Measurements from ENCODE around the gene GUCA1A.
"Not testable (repeated sequence)": the region's sequence is repeated elsewhere in the genome, so short reads cannot be mapped to it uniquely, and the experiment has no call there.

GUCA1A gene

DNA sequence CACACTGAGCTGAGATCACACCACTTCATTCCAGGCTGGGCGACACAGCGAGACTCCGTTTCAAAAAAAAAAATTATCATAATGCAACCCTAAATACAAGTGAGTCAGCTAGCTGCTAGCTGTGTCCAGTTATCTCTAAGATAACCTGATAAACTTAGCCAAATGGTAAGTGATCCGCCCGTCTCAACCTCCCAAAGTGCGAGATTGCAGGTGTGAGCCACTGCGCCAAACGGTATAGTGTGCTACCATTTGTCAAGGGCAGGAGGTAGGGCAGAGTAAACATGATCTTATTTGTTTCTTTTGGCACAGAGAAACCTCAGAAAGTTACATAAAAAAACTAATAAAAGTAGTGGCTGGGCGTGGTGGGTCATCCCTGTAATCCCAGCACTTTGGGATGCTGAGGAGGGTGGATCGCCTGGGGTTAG is 26.0 kb upstream of the GUCA1A start:
- DNase-seq (ENCODE audit: low spot score): no peak

DNA sequence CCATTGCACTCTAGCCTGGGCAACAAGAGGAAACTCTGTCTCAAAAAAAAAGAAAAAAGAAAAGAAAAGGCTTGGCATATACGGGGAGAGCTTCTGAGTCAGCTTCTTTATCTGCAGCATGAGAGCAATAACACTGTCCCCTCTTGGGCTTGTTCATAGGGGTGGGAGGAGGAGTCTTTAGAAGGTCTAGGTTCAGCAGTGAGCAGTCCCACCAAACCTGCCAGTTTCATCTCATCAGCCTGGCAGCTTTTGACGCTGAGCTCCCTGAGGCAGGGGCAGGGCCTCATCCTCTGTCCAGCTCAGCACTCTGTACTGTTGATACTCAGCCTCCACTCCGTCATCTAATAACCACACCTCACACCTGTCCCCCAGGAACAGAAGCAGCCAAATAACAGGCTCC is 25.1 kb upstream of the GUCA1A start:
- no peak for DNase-seq (ENCODE audit: low spot score)

DNA sequence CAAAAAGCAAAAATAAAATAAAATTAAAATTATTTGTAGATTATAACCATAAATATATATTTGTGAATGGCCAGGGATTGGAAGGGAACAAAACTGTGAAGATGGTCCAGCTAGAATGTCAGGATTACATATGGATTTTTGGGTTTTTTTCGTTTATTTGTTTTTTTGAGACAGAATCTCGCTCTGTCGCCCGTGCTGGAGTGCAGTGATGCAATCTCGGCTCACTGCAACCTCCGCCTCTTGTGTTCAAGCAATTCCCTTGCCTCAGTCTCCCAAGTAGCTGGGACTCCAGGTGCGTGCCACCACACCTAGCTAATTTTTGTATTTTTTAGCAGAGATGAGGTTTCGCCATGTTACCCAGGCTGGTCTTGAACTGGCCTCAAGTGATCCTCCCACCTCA is 22.9 kb upstream of the GUCA1A start:
- DNase-seq (ENCODE audit: low spot score): no peak

DNA sequence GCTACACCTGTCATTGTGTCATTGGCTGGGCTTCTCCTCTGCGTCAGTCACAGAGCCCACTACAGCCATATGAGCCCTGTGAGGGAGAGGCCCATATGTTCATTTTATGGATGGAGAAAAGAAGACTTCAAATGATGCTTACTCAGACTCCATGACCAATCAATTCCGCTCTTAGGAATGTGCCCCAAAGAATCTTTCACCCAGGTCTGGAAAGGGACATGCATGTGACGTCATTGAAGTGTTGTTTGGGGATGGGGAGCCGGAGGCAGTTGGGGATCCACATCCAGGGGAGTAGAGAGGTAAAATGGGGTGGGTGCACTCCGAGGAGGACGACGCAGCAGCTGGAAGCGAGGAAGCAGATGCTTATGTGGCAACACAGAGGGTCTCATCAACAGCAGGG is 21.1 kb upstream of the GUCA1A start:
- no peak for DNase-seq (ENCODE audit: low spot score)

DNA sequence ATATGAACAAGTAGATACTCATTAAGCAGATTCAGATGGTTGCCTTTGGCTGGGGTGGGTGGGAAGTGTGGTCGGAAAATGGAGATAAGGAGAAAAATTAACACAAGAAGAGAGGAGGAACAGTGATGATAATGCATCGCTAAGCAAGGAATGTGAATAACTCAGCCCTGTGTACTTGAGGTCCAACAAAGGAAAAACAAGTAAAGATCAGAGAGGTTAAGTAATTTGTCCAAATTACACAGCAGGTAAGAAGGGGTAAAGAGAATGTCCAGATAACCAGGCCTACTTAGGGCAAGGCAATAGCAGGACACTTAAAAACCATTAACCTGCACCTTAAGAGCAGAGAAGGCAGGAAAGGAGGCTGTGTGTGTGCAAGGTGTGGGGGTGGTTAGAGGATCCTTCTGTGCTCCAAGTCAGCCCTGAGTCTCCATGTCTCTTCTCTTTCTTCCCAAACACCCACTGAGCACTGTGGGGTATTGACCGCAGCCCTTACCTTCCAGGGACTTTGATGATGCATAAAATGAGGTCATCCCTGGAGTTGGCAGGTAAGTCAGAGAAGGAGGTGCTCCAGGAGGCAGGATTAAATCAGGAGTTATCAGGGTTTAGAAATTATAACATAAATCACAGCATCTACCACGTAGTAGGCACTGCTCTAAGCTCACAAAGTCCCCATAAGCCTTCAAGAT is 20.5 kb upstream of the GUCA1A start:
- not testable (repeated sequence) for DNase-seq (ENCODE audit: low spot score)

DNA sequence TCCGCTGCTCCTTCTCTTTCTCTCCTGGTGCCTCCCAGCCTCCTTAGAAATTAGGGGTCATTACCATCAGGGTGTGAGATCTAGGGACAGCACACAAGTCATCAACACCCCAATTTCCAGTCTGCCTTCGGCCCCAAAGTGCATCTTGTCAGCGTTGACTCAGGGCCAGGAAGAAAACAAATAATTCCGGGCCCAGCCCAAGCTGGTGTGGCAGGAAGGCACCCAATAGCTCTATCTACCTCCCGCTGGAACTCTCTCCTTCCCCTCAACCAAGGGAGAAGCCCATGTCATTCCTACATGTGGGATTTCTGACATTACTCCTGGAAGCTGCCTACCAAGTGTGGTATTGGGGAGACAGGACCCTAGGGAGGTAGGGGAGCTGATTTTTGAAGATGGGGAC is 19.2 kb upstream of the GUCA1A start:
- DNase-seq (ENCODE audit: low spot score): no peak

DNA sequence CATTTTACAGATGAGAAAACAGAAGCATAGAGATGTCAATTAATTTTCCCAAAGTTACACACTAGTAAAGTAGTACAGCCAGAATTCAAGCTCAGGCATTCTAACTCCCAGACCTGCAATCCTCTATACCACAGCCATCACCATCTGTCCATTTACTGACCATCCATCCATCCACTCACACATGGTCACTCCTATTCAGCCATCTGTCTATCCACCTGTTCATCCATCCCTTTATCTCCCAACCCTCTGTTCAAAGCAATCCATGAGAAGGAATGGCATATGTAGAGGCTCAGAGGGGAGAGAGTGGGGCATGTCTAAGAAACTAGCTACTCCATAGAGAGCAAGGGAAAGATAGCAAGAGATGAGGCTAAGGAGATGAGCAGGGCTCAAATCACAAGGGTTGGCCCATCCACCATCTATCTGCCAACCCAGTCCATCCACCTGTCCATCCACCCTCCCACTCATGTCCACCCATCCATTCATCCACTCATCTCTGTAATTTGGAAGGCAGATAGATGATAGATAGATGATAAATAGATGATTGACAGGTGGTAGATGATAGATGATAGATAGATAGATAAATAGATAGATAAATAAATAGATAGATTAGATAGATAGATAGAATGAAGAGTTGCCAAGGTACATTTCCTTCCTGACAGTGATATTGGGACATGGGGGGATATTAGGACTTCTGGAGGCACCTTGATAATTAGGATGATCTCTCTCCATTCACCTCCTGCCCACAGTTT is 18.5 kb upstream of the GUCA1A start:
- DNase-seq (ENCODE audit: low spot score): no peak

DNA sequence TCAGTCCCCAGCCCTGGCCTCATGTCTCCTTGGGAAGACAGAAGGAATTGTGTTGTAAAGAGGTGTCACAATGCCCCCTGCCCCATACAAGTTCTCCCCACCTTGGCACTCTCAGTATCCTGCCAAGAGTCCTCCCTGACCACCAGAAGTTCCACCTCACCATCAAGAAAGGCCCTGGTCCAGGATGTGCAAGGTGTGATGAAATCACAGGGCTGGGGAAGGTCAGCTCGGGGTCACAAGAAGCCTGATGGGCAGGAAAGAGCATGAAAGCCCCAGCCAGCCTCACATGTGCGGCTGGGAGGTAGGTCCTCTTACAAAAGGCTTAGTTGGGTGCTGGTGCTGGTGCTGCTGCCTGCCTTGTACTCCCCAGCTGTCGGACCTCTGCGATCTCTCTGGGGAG is 17.9 kb upstream of the GUCA1A start:
- no peak for DNase-seq (ENCODE audit: low spot score)

DNA sequence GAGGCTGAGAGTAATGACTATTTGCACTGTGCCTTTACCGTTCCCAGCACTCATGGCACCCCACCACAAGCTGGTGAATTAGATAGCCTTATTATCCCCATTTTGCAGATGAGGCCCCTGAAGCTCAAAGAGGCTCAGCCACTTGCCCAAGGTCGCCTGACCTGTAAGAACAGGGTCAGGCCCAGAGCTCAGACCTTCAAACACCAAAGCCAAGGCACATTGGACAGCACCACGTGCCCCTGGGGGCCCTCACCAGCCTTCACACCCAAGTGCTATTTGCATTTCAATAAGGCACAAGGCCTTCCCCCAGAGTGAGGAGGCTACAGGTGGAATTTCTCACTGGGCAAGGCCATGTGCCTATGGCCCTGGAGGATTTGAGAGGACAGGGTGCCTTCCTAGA is 16.5 kb upstream of the GUCA1A start:
- DNase-seq (ENCODE audit: low spot score): no peak

DNA sequence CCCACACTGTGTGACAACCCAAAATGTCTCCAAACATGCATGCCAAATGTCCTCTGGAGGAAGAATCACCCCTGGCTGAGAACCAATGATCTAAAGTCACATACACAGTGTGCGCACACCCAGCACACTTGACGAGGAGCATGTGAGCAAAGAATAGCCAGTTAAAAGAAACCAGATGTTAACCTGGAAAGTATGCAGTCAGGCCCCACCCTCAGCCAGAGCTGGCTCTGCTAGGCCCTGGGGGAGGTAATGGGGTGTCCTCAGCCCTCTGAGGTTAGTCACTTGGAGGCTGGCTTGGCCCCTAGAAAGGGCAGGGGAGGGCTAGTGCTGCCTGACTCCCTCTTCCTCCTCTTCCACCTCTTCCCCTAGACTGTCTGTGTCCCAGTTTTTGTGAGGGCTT is 15.2 kb upstream of the GUCA1A start:
- no peak for DNase-seq (ENCODE audit: low spot score)

DNA sequence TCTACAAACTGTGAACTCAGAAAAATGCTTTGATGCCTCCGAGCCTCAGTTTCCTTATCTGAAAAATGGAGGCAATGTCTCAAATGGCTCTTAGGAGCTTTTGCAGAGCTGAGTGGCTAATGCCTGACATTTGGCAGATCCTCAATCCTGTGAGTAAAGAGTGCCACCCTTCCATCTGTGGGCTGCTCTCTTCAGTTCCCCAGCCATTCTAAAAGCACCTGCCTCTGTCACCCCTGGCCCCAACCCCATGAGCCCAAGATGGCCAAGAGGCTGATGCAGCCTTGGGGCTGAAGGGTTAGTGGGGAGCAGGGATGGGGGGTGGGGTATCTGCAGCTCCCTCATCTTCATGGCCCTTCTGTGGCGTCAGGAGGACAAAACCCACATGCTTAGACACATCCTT is 14.5 kb upstream of the GUCA1A start:
- no peak for DNase-seq (ENCODE audit: low spot score)

DNA sequence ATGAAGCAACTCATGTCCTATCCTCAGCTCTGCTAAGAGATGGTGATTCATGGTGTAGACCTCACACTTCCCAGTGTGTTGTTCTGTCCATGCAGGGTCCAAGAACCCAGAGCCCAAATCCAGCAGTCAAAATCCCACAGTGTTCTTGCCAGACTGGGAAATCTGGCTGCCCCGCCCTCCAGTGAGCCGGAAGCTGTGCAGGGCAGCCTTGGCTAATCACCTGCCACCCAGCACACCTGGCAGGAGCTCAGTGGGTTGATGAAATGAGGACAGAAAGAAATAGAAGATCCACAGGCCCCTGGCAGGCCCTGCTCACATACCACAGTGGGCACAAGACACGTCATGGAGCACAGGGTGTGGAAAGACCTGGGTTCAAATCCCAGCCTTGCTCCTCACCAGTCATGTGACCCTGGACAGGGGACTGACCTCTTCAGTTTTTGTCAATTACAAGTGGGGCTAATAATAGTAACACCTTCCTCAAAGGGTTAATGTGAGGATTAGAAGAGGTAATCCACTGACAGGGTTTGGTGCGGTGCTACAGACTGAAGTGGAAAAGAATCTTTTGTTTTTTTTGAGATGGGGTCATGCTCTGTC is 13.6 kb upstream of the GUCA1A start:
- no peak for DNase-seq (ENCODE audit: low spot score)

DNA sequence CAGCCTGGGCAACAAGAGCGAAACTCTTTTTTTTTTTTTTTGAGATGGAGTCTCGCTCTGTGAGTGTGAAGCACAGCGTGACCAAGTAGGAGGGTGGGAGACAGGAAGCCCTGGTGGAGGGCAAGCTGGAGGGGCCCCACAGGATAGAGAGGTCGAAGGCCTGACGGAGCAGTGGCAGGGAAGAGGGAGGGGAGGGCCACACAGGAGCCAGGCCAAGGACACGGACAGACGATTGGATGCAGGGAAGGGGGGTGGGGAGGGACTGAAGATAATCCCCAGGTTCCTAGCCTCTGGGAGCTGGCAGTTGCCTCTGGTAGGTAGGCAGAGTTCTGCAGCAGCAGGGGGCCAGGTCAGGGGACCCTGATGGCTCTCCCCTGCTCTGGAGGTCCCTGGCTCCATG is 10.8 kb upstream of the GUCA1A start:
- DNase-seq (ENCODE audit: low spot score): no peak

DNA sequence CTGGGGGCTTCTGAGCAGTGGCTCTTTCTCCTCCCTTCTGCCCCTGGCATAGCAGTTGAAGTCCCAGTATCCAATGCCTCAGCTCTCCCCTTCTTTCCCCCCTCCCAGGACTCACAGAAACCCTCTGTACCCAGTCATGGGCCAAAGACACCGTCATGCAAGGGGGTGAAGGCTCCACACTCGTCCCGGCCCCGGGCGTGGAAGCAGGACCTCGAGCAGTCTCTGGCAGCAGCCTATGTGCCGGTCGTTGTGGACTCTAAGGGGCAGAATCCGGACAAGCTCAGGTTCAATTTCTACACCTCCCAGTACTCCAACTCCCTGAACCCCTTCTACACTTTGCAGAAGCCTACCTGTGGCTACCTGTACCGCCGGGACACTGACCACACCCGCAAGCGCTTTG is 10.4 kb upstream of the GUCA1A start:
- no peak for DNase-seq (ENCODE audit: low spot score)

DNA sequence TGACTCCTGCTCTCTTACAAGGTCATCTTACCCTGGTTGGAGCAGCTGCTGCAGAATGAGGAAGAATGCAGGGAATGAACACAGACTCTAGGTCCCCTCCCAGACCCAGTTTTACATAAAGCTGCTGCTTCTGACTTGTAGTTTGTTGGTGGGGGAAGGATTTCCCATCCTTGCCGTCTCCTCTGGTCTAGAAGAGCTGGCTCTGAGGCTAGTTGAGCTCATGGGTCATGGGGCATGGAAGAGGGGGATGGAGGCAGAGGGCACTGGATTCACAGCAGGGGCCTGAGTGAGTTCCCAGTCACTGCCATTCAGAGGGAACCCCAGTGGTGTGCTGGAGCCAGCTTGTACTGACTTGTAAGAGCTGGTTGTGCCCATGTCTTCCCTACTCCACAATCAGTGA is 9.2 kb upstream of the GUCA1A start:
- no peak for DNase-seq (ENCODE audit: low spot score)

DNA sequence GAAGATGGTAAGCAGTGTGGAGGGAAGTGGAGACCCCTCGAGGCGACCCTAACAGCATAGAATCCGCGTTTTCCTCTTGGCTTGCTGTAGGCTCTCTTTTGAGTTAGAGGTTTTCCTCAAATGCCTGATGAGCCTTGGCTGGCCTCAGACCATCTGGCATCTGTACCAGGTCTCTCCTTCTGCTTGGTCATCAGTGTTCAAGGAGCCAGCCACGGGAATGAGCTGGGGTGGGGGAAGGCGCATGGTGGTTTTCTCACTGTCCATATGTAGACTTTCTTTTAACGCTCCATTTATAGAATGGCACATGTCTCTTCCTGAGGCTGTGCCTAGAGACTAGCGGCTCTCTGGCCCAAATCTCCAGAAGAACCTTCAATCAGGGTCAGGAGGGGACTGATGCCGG is 8.1 kb upstream of the GUCA1A start:
- no peak for DNase-seq (ENCODE audit: low spot score)

DNA sequence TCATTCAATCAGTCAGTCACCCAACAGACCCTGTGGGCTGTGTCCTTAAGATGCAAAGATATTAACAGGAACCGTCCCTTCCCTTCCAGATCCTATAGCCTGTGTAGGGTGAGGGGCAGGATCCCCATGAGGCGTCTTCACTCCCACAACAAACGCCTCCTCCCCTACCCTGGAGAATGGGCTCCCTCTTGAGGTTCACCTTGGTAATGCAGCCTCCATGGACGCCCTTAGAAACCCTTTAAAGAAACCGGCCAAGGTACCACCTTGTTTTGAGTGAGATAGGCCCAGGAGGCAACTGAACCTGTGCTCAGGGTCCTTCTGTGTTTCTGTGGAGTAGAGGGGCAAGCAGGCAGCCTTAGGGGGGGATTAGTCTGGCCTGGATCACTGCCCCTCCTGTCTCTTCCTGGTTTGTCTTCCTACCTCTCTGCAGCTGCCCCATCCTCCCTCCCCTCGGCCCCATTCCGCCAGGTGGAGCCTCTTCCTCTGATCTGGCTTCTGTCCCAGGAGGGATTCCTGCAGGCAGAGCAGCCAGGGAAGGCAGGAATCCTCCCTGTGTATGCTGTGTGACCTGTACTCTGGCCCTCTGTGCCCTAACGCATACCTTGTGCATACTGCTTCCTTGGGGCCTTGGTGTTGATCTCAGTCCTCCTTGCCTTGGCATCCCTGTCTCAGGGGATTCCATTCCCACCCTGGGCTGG is 6.6 kb upstream of the GUCA1A start:
- peak; percentile 79 for DNase-seq (ENCODE audit: low spot score)

DNA sequence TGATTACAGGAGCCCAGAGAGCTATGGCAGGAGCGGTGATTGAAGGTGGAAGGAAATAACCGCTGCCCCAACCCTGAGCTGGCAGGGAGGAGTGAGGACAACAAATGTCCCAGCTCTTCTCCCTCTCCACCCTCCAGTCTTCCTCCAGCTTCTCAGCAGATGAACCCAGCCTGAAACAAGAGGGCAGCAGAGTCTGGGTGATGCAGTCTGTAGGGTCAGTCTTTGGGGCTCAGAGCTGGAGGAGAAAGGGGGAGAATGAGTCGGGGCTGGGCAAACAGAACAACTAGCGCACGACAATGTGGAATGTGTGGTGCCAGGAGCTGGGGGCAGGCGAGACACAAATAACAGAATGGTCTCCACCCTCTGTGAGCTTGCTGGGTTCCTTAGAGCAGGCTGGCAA is 4.5 kb upstream of the GUCA1A start:
- DNase-seq (ENCODE audit: low spot score): no peak

DNA sequence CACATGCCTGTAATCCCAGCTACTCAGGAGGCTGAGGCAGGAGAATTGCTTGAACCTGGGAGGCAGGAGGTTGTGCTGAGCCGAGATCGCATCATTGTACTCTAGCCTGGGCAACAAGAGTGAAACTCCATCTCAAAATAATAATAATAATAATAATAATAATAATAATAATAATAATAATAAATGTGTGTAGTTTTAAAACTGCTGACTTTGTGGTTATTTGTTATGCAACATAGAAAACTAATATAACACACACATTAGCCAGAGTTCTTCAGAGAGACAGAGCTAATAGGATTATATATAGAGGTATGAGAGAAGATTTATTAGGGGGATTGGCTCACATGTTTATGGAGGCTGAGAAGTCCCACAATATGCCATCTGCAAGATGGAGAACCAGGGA is 3.4 kb upstream of the GUCA1A start:
- not testable (repeated sequence) for DNase-seq (ENCODE audit: low spot score)

DNA sequence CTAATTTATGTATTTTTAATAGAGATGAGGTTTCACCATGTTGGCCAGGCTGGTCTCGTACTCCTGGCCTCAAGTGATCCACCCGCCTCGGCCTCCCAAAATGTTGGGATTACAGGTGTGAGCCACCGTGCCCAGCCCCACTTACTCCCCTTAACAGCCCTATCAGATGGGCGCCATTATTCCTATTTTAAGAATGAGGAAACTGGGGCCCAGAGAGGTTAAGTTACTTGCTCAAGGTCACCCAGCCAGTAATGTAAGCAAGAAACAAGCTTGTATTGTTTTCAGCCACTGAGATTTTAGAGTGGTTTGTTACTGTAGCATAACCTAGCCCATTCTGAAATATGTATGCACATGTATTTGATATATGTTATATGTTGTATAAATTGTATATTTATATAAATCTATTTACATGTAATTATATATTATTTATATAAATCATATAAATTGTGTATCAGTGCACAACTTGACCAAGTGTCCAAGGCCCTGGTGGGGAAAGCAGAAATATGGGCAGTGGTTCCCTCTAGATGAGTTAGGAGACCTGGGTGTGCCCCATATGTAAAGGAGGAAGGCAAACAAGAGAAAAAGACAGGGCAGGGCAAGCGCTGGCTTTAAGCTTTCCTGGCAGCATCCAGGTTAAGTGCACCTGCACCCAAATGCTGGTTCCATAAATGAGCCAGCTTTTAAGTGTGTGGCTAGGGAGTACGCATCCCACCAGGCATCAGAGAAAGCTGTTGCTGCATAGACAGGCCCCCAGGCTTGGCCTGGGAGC is 1.2 kb upstream of the GUCA1A start:
- DNase-seq (ENCODE audit: low spot score): no peak

DNA sequence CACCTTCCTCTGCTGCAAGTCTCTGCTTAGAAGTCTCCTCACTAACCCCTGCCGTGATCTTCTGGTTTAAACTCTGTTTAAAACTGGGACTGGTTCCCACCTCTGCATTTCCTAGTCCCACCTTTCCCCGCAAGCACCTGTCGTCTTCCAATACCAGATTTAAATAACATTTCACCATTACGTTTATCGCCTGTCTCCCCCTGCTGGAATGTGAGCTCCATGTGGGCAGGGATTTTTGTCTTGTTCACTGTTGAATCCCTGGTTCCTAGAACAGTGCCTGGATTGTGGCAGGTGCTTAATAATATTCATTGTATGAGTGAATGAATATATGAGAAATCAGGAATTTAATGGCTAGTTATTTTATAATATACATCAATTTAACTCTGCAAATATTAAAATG is 2.7 kb downstream of the GUCA1A start:
- no peak for DNase-seq (ENCODE audit: low spot score)

DNA sequence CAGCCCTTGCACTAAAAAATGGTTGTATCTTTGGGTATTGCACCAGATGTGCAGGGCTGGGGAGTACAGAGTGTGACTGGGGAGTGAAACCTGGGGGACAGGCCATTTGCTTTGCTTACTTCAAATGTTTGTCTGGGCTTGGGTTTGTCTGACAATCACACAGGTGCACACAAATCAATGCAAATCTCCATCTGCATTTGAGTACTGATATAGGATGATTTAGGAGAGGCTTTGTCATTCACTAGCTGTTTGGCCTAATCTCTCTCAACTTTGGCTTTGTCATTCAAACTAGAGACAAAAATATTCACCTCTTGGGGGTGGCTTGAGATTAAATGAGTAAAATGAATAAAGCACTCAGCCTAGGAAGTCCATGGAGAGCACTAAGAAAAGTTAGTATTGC is 3.8 kb downstream of the GUCA1A start:
- no peak for DNase-seq (ENCODE audit: low spot score)

All from CD4-positive, alpha-beta T cell treated with Interleukin-2 at 100 ng/mL for 4 hours (primary cell).